NCI-H524 (cell line): Measurements from ENCODE around the gene SYNPO2.
A peak's percentile ranks its signal among the peaks of the same experiment; 100 is the strongest.

ENCODE experiments used
- DNase-seq, 2 experiments: peaks; one replicate each; lab custom pipeline; 2025; lab: John Stamatoyannopoulos, UW

Gene SYNPO2

GRCh38 chr4:118881512-118882146 lies 7.0 kb upstream of the SYNPO2 start:
- no peak for DNase-seq

GRCh38 chr4:118883861-118884260 lies 4.8 kb upstream of the SYNPO2 start:
- peak in 1 of 2 experiments; percentile 1 for DNase-seq

DNA sequence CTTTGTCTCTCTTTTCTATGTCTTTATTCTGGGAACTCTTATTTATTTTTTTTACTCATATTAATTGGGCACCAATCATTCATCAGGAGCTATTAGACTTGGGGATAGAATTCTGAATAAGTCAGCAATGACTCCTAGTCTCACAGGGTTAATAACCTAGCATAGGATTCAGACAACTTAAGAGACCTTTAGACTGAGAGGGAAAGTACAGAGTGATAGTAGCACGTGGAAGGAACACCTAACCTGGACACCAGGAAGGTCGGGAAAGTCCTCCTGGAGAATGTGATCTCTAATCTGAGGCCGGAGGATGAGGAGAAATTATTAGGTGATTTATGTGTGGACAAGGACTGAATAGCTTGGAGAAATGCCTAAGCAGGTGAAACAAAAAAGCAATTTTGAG lies 3.9 kb upstream of the SYNPO2 start:
- no peak for DNase-seq

GRCh38 chr4:118889312-118889691 lies 648 bp downstream of the SYNPO2 start:
- no peak for DNase-seq

- no peak for DNase-seq
Observed at GRCh38 chr4:118894034-118894433, 5.4 kb downstream of the SYNPO2 start.

DNA sequence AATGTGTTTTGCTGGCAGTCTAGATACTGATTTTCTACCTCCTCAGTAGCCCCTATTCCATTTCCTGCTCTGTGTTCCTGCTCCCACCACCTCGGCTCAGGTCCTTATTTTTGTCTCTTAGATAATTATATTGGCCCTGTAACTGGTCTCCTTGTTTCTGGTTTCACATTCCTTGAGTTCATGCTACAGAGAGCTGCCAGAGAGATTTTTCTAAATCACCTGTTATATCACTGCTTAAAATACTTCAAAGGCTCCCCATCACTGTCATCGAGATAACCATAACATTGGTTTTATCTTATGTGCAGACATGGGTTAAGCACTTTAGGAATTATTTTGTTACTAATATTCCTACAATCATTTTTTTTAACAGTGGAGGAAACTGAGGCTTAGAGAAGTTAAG lies 9.6 kb downstream of the SYNPO2 start:
- DNase-seq: no peak

- DNase-seq: no peak
Observed at GRCh38 chr4:118898684-118899138, 10.1 kb downstream of the SYNPO2 start.

DNA sequence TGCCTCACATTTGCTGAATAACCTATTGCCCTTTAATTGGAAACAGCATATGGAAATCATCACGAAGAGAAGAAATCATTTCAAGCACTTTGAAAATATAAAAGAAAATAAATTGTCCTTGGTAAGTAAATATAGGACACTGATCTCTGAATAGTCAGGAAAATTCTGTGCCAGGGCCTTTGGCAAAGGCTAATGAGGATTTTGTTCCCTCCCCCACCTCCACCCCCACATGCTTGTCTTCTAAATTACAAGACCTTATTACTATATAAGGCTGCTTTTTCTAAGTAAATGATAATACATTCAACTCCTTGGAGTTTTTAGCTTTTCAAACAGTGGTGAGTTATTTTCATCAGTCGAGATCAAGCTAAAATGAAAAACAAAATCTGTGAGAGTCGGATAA lies 15.8 kb downstream of the SYNPO2 start:
- DNase-seq: no peak

- DNase-seq: no peak
Observed at GRCh38 chr4:118904935-118905334, 16.3 kb downstream of the SYNPO2 start.

DNA sequence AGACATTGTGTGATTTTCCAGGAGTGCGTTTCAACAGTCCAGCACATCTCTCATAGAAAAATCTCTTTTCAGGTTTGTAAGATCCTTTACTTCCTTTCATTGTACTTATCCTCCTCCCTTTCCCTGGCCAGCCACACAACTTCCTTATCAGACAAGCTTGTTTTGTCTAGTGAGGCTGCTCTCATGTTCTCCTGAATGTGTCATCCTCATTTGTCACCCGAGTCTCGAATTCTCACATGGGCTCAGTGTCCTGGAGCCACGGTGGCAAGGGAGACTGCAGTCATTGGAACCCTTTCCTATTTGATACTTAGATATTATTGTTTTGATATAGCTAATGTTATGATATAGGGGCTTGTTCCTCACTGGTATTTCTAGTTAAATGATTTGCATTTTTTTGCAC lies 16.9 kb downstream of the SYNPO2 start:
- no peak for DNase-seq

DNA sequence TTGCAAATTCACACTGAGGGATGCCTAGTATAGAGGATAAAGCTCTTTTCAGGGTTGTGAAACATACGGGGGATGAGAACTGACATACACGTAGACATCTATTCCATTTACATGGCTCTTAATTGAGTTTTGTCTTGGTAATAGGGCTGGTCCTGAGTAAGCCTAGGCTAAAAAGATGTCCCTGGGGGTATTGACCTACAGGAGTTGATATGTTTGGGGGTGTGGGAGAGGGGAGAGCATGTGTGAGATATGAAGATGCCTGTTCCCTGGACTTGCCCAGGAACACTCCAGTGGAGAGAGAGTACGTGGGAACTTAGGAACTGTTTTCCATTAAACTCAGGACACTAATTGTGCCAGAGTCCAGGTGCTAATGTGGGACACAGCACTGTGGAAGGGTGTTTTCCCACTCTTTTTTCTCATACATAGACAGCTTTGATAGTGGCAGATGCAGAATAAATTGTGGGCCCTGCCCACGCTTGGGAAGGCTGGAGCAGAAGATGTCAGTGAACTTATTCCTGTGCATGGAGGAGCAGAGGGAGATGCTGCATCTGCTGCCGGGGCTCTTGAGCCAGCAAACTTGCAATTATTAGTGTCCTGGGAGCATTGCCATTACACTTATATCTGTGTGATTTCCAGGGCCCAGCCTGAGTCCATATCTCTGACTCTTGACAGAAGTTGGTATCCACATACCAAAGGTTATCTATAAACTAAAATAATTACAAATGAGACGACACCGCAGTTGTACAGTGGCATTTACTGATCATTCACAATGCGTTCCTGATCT lies 20.7 kb downstream of the SYNPO2 start:
- no peak for DNase-seq

GRCh38 chr4:118910221-118910620 lies 21.6 kb downstream of the SYNPO2 start:
- DNase-seq: no peak

- DNase-seq: no peak
Observed at GRCh38 chr4:118911238-118911703, 22.6 kb downstream of the SYNPO2 start.

GRCh38 chr4:118915468-118915867 lies 26.8 kb downstream of the SYNPO2 start:
- no peak for DNase-seq

DNA sequence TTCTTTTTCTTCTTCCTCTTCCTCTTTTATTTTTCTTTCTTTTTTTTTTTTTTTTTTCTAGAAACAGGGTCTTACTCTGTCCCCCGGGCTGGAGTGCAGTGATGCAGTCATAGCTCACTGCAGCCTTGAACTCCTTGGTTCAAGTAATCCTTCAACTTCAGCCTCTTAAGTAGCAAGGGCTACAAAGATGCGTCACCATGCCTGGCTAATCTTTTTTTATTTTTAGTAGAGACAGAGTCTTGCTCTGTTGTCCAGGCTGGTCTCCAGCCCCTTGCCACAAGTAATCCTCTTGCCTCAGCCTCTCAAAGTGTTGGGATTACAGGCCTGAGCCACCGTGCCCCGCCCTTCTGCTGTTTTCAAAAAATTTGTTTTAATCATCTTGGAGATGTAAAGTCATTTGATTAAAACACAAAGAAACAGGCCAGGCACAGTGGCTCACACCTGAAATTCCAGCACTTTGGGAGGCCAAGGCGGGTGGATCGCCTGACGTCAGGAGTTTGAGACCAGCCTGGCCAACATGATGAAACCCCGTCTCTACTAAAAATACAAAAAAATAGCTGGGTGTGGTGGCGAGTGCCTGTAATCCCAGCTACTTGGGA lies 28.1 kb downstream of the SYNPO2 start:
- no peak for DNase-seq

DNA sequence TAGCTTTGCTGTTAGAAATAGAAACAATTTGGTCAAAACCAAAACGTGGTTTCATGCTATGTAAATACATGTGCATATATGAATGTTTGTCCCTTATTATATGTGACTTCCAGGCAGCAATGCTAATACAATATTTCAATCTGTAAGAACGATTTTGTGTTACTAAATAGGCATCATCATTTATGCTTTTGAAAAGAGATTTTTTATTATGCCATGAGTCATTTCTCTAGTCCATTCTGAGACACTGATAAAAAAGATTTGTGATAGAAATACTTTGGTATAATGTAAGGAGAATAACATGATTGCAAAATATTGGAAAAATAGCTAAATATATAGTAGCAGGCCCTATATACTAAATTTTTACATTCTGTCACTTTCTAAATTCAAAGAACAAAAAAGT lies 28.9 kb downstream of the SYNPO2 start:
- DNase-seq: no peak

DNA sequence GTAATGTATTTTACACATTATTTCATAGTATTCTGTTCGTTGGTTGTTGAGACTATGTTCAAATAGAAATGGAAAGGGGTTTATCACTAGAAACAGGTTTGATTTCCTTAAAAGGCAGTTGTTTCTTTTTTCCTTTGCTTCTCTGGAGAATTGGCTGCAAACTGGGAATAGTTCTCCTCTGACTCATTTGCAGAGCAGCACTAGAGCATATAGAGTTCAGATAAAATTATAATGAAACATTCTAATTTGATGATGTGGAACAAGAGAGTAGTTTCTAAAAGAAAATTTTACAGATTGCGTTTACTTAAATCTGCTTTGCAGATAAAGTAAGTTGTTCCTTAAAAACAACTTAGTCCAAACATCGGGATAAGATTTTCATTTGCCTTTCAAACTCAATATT lies 29.7 kb downstream of the SYNPO2 start:
- no peak for DNase-seq

- no peak for DNase-seq
Observed at GRCh38 chr4:118920247-118920646, 31.6 kb downstream of the SYNPO2 start.

- DNase-seq: no peak
Observed at GRCh38 chr4:118921786-118922185, 33.1 kb downstream of the SYNPO2 start.

- no peak for DNase-seq
Observed at GRCh38 chr4:118923891-118924290, 35.2 kb downstream of the SYNPO2 start.

- no peak for DNase-seq
Observed at GRCh38 chr4:118927974-118928373, 39.3 kb downstream of the SYNPO2 start.

- DNase-seq: no peak
Observed at GRCh38 chr4:118930255-118930654, 41.6 kb downstream of the SYNPO2 start.

GRCh38 chr4:118931786-118932185 lies 43.1 kb downstream of the SYNPO2 start:
- no peak for DNase-seq
